HG03097 (cell line): ENCODE data around the gene CRYBA2.

Experiments
- ATAC-seq: cut with Tn5 transposase; IDR thresholded peaks from one replicate; pipeline ENCODE4 v1.9.1; 2021; ENCODE audit not compliant: unreplicated experiment, low FRiP score

The CRYBA2 gene

GRCh38 chr2:219000569-219000960 is 7.3 kb upstream of the CRYBA2 start:
- ATAC-seq, result no peak

DNA sequence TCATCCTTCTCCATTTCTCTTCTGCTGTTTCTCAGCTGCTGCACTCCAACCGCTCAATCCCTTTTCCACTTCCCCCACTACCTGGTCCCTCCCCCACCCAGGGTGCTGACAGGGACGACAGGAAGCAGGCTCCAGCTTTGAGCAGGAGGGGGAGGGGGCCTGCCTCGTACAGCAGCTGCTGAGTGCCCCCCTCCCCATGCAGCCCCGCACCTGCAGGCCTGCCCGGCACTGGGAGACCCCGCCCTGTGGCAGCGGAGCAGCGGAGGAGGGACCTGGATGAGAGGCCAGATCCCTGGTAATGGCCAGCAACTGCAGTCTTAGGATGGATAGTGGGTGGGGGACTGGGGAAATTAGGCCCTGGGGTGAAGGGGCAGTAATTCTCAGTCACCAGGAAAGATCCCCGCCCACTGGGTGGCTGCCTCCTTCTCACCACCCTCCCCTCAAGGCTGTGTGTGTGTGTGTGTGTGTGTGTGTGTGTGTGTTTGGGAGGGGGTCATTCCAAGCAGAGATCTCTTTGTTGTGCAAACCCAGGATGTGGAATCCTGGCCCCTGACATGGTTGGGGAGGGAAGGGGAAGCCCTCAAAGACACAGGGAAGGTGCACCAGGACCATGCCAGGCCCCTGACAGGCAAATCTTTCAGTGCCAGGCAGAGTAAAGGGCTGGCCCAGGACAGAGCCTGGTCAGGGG is 6.8 kb upstream of the CRYBA2 start:
- ATAC-seq, result no peak

DNA sequence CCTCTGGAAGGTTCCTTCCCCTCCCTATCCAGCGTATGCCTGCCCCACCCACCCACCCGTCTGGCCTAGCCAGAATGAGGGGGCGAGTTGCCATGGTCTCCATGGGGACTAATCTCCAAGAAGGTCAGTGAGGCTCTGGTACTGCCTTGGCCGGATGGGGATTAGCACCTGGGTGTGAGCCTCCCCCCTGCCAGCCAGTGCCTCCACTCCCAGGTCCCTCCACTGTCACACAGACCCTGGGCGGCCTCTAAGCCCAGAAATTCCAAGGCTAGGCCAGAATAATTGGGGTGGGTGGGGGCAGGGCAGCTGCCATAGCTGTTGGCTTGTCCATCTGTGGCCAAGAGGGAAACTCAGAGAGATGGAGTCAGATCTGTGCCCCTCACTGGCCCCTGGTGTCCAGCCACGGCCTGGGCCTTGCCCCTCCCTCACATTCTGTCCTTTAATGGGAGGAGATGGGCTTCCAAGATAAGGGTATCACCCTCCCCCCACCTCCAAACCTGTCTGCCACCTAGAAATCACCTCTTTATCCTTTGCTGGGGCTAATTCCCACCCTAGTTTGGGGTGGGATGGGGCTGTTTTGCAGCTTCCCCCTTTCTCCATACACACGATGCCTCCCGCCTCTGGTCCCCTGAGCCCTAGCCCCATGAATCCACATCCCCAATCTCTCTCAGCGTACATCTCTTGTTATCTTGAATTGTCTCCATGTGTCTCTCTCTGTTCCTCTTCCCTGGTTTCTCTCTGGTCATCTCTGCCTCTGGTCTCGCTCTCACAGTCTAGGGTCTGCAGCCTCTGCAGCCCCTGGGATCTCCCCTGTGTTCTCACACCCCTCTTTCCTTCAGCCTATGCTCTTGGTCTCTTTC is 6.0 kb upstream of the CRYBA2 start:
- ATAC-seq, result no peak

DNA sequence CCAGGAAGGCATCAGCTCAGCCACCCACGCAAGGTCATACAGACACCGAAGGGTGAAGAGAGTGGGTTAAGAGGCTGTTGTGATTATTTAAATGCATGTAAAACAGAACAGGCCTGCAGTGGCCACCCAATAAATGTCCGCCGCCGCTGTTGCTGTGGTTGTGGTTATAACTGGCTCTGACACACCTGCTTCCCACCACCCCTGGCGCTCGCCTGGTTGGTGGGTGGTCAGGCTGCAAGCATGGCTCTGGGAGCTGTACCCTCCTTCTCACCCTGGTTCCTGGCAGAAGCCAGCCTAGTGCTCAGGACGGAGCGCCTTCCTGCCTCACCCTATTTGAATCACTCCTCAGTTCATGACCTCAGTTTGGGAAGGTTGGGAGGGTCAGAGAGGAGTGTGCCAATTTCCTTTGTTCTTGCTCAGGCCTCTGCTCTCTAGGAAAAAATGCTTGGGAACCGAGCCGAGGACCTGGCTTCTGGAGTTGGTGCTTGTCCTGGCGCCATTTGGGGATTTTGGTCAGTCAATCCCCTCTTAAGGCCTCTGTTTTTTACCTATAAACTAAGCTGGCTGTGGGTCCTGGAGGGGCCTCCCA is 5.3 kb upstream of the CRYBA2 start:
- ATAC-seq, result no peak

- no peak for ATAC-seq
These were observed 4.5 kb upstream of the CRYBA2 start for GRCh38 chr2:218997731-218998130.

DNA sequence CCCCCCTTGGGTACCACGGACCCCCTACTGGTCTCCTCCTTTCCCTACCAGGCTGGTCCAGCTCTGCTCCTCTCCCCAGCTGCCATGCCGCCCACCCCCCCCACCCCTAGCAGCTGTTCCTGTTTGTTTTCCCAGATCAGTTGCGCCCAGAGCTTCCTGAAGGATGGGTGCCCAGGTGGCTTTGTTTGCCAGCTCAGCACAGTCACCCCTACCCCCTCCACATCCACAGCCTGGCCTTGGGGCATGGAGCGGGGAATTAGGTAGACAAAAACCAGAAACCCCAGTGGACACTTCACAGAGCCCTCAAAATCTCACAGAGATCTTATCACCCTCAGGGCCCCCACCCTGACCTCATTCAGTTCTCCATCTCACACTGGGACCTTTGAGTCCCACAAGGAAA is 3.7 kb upstream of the CRYBA2 start:
- ATAC-seq, result no peak

GRCh38 chr2:218995972-218996711 is 2.9 kb upstream of the CRYBA2 start:
- ATAC-seq, result no peak

- ATAC-seq, result no peak
These were observed 2.3 kb upstream of the CRYBA2 start for GRCh38 chr2:218995561-218995960.

DNA sequence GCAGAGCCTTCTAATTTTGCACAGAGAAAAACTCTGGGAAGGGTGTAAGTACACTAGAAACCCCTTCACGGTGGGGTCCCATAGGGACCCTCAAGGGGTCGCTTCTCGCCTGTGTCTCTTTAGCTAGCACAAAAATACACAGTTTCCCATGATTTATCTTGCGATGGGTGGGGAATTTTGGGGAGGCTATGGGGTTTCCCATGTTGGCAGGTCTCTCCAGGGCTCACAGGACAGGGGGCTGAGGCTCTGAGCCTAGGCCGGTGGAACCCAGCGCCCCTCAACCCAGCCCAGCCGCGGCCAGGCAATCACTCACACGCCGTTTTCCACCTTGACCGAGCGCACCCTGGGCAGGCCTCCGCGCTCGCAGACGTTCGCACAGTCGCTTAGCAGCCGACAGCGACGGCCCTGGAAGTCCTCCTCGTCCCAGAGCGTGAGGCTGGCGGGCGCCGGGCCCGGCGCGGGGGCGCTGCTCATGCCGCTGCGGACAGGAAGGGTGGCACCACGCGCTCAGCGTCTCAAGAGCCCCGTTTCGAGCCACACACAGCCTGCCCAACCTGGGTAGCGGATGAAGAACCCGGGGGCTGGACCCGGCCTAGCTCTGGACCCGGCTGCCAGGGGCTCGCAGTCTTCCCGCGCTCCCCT is 398 bp downstream of the CRYBA2 start:
- ATAC-seq, result no peak

DNA sequence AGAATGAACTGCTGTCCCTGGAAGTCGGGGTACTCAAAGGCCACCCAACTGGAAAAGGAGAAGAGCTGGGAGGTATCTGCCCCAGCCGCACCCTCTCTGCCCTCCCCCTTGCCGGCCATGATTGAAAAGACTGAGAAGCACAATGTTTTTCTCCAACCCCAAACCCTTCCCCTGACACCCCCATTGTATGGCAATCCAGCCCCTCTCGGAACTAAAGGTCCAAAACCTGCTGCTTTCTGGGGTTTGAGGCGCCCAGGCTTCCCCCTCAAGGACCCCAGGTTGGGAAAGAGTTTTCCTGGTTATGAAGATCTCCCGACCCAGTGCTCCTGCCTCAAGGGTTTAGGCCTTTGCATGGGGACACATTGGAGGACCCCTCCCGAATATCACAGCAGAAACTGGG is 1.0 kb downstream of the CRYBA2 start:
- ATAC-seq, result no peak

- ATAC-seq, result no peak
These were observed 1.5 kb downstream of the CRYBA2 start for GRCh38 chr2:218991674-218992168.

DNA sequence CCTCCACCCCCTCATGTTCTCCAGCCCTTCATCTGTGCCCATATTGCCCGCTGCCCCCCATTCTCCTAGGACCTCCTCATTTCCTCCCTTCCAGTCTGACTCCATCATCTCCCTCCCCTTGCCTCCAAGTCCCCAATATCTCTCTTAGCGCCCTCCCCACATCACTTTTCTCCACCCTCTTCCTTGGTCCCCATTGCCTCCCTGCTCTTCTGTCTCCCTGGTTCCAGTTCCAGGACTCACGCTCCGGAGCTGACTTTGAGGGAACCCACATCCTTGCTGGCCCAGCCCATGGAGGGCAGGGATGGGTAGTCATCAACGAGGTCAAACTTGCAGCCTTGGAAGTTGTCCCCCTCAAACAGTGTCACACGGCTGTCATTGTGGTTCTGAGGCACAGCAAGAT is 2.6 kb downstream of the CRYBA2 start:
- ATAC-seq, result no peak

DNA sequence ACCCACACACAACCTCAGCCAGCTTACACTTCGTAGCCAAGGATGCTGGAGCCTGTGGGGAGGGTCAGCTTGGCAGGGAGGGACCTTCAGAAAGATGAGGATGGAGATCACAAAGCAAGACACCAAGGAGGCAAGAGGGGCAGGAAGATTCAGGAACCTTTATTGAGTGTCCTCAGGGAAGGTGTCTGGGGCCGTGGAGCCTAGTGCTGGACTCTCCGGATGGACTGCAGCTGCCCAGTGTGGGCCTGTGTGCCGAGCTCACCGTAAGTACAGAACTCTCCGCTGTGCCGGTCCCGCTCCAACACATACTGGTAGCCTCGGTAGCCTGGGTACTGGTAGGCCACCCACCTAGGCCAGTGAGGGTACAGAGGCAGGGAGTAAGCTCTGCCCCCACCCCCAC is 3.2 kb downstream of the CRYBA2 start:
- no peak for ATAC-seq

GRCh38 chr2:218988650-218989049 is 4.6 kb downstream of the CRYBA2 start:
- no peak for ATAC-seq

DNA sequence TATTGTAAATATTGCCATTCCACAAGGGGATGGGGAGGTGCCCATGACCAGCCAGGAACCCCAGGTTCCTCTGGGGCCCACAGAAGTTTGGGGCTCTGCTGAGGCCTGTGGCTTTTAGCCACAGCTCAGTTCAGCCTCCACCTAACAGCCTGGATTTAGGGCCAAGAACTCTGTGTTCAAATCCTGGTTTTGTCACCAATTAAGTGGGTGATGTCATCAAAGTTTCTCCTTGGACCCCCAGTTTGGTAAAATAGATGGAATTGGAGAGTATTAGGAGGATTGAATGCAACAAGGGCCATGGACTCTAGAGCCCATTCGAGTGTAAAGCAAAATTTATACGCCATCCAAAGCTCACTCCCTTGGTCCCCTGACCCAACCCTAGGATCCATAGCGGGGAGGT is 5.1 kb downstream of the CRYBA2 start:
- ATAC-seq, result no peak

- no peak for ATAC-seq
These were observed 7.0 kb downstream of the CRYBA2 start for GRCh38 chr2:218986148-218986761.

DNA sequence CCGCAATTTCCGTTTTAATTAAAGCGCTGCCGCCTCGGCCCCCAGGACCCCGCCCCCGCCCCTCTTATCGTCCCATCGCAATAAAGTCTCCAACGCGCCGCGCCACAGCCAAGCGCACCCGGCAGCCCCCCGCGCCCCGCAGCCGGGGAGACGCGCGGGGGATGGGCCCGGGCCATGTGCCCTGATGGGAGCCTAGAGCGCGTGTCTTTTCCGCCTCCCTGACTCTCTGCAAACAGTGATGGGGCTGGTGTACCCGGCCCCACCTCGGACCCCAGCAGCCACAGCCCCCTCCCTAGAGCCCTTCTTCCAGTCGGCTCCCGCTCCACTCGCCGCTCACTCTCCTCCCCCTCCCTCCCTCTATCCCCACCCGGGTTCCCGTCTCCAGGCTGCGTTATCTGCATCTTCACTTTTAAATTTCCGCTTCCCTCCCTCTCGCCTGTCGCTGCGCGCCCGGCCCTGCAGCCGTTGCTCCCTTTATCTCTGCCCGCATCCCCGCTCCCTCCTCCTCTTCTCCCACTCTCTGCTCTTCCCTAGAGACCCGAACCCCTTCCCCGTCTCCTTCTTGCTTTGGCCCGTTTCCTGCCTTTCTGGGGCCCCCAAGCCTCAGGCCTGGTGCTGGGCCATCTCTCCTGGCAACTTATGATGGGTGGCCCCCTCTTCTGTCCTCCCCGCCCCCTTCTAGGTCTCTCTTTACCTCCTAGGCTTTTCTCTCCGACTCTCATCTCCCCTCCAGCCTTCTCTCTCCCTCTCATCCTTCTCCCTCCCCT is 7.7 kb downstream of the CRYBA2 start:
- no peak for ATAC-seq

DNA sequence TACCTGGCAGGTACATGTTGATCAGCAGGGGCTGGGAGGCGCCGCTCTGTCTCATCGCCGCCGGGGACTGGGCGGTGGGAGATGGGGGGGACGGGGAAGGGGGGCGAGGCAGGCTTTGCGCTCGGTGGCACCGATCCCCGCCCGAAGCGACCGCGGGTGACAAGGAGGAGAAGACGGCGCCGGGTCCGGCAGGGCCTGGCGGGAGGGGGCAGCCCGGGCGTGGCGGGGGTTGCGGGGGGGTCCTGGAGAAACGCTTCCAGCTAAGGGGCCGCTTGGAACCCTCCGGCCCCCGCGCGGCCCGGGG is 8.2 kb downstream of the CRYBA2 start, which contains the start of gene FEV:
TSS of gene FEV (minus strand) at position 164 of the 304 bp plus-strand sequence. CDS start at position 55, 109 bp downstream.
- no peak for ATAC-seq
